Loucy (cell line): Measurements from ENCODE around the gene VPS13D.

ENCODE experiments used
- EZH2phosphoT487 ChIP-seq: fragments of 200-600 bp; IDR thresholded peaks from 2 replicates; pipeline ENCODE4 v1.6.1; 2018; ENCODE audit warnings: antibody characterized with exemption, mild to moderate bottlenecking, moderate library complexity, borderline replicate concordance
- TF ChIP-seq, protein P1 (sequence below): fragments of 200-600 bp; sonication (generic); conservative IDR thresholded peaks from 2 replicates; pipeline ENCODE4 v1.5.1; 2014; ENCODE audit warnings: mild to moderate bottlenecking, antibody characterized with exemption, low read length

DNA sequence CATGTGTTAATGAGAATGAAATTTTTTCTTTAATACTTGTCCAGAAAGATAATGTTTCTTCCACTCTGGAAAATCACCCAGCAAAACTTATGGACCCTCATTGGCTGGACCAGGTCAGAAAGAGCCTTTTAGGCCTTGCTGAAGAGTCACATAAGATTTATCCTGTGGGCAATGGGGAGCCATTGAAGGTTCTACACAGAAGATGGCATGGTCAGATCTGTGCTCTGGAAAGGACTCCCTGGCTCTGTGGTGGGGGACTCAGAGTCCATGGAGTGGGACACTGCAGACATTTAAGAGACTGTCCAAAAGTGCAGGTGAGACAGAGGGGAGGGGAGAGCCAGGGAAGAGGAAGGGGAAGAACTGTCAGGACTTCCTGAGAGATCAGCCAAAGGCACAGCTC, 321.8 kb downstream of the VPS13D start:
- TF ChIP-seq, protein P1, sequence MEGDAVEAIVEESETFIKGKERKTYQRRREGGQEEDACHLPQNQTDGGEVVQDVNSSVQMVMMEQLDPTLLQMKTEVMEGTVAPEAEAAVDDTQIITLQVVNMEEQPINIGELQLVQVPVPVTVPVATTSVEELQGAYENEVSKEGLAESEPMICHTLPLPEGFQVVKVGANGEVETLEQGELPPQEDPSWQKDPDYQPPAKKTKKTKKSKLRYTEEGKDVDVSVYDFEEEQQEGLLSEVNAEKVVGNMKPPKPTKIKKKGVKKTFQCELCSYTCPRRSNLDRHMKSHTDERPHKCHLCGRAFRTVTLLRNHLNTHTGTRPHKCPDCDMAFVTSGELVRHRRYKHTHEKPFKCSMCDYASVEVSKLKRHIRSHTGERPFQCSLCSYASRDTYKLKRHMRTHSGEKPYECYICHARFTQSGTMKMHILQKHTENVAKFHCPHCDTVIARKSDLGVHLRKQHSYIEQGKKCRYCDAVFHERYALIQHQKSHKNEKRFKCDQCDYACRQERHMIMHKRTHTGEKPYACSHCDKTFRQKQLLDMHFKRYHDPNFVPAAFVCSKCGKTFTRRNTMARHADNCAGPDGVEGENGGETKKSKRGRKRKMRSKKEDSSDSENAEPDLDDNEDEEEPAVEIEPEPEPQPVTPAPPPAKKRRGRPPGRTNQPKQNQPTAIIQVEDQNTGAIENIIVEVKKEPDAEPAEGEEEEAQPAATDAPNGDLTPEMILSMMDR: no peak
- TF ChIP-seq EZH2phosphoT487: no peak
